NT2/D1 (cell line): ENCODE results near the gene BCL7C.

ENCODE experiments used
- DNase-seq: peaks from one replicate; pipeline ENCODE4 v3.0.0-alpha.2; 2011; ENCODE audit warnings: low read depth, low spot score
- H3K27me3 ChIP-seq: 2 replicates; pipeline ENCODE4 v1.6.0; 2011; ENCODE audit warnings: mild to moderate bottlenecking; ENCODE audit not compliant: insufficient read length, insufficient read depth
- H3K36me3 ChIP-seq: 2 replicates; pipeline ENCODE4 v1.6.1; 2011; ENCODE audit warnings: mild to moderate bottlenecking, low read length, mixed read lengths; ENCODE audit not compliant: insufficient read depth, insufficient read length
- H3K4me1 ChIP-seq: 2 replicates; pipeline ENCODE4 v1.5.1; 2011; ENCODE audit not compliant: insufficient read depth, insufficient read length
- H3K4me3 ChIP-seq: 2 replicates; pipeline ENCODE4 v1.5.1; 2011; ENCODE audit warnings: low read depth; ENCODE audit not compliant: insufficient read length
- H3K9ac ChIP-seq: 2 replicates; pipeline ENCODE4 v1.6.0; 2011; ENCODE audit warnings: low read depth; ENCODE audit not compliant: insufficient read length
- H3K9me3 ChIP-seq: 2 replicates; pipeline ENCODE4 v1.5.1; 2011; ENCODE audit warnings: mild to moderate bottlenecking, low read length; ENCODE audit not compliant: insufficient read depth
- SUZ12 ChIP-seq: IDR thresholded peaks from 2 replicates; pipeline ENCODE4 v1.6.1; 2011; ENCODE audit not compliant: insufficient read length, insufficient read depth; ENCODE audit errors: extremely low read depth
- YY1 ChIP-seq: IDR thresholded peaks from 2 replicates; pipeline ENCODE4 v1.6.1; 2011; ENCODE audit not compliant: insufficient read length, insufficient read depth
- ZNF274 ChIP-seq: IDR thresholded peaks from 2 replicates; pipeline ENCODE4 v1.6.1; 2011; ENCODE audit warnings: mild to moderate bottlenecking, low read depth, low read length

The BCL7C gene

GRCh38 chr16:30840611-30841010, 53.3 kb downstream of the BCL7C start:
- Histone ChIP-seq H3K27me3 (no peaks in the 10 kb centered on the region), H3K9ac (no peak overlapping the region), H3K4me1 (peaks cover 13% of the 10 kb centered on the region), H3K4me3 (no peak overlapping the region), H3K36me3 (no peaks in the 10 kb centered on the region), H3K9me3 (peaks cover 11% of the 10 kb centered on the region; the same call in 1 of the 2 replicates)
- TF ChIP-seq ZNF274 (no peak), SUZ12 (no peak), YY1 (no peak)
- no peak for DNase-seq

DNA sequence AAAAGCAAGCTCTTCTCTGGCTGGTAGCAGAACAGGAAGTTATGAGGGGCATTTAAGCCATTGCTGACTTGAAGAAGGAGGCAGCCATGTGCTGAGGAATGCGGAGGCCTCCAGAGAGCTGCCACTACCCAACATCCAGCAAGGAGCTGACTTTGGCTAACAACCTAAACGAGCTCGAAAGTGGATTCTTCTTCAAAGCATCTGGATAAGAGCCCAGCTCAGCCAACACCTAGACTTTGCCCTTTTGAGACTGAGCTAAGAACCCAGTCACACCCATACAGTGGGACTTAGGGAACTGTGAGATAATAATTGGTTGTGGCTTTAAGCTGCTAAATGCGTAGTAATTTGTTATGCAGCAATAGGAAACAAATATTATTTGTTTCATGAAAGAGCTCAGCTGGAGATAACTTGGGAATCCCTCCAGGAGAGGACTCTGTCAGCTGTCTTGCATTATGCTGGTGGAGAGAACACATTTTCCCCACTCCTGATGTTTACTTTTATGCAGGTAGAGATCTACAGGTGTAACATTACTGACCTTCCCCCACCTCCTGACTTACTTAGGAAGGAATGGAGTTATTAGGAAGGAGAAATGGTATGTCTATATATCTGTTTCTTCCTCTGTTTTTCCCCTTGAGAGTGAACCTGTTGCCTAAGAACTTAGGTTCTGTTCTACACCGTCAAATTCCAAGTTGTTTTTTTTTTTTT, 54.2 kb downstream of the BCL7C start:
- no peaks in the 10 kb centered on the region for H3K27me3 ChIP-seq
- TF ChIP-seq SUZ12: no peak
- TF ChIP-seq ZNF274: no peak
- TF ChIP-seq YY1: no peak
- peaks cover 11% of the 10 kb centered on the region; the same call in 1 of the 2 replicates for H3K9me3 ChIP-seq
- no peaks in the 10 kb centered on the region for H3K36me3 ChIP-seq
- H3K9ac ChIP-seq: no peak overlapping the region
- H3K4me3 ChIP-seq: no peak overlapping the region
- H3K4me1 ChIP-seq: peaks cover 7% of the 10 kb centered on the region
- DNase-seq: no peak

DNA sequence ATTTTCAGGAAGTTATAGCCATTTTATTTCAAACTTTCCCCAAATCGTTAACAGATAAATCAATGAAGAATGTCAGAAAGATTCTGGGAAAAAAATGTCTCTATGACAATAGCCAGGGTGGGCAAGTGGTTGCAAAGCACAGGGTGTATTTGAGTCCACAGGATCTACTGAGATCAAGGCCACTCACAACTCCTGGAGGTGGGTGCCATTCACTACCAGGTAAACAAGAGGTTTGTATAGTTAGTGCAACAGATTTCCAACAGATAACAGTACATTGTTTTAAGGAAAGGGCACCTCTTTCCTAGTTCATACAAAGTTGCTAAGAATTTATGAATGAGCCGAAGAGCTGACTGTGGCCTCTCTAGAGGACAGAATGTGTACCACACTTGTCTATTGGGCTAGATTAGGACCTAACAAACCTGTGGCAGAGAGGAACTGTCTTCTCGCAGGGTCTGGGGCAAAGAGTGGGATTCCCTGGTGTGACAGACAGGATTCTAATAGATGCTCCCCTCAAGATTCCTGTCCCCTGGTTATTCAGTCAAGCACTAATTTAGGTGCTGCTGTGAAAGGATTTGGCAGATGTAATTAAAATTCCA, 54.9 kb downstream of the BCL7C start:
- TF ChIP-seq YY1 (no peak), ZNF274 (no peak), SUZ12 (no peak)
- no peaks in the 10 kb centered on the region for H3K27me3 ChIP-seq
- no peak overlapping the region for H3K9ac ChIP-seq
- DNase-seq: no peak
- H3K4me3 ChIP-seq: no peak overlapping the region
- H3K9me3 ChIP-seq: peaks cover 11% of the 10 kb centered on the region; the same call in 1 of the 2 replicates
- peaks cover 7% of the 10 kb centered on the region for H3K4me1 ChIP-seq
- H3K36me3 ChIP-seq: no peaks in the 10 kb centered on the region

DNA sequence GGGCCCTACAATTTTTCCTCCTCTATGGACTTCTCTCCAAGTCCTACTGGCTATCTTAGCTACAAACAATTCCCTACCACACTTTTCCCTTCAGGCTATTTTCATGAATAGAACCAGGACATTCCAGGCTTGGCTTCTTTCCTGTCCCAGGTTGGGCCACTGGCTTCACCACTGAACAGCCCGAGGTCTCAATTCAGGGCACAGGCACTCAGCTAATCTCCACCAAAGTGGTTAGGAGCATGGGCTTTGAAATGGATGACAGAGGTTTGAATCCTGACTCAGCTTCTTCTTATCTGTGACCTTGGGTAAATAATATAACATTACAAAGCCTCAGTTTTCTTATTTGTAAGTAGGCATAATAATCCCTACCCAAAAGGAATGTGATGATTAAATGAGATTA, 56.0 kb downstream of the BCL7C start:
- no peak overlapping the region for H3K4me3 ChIP-seq
- TF ChIP-seq YY1: no peak
- TF ChIP-seq SUZ12: no peak
- TF ChIP-seq ZNF274: no peak
- no peaks in the 10 kb centered on the region for H3K36me3 ChIP-seq
- no peaks in the 10 kb centered on the region for H3K27me3 ChIP-seq
- H3K9ac ChIP-seq: no peak overlapping the region
- H3K9me3 ChIP-seq: peaks cover 11% of the 10 kb centered on the region; the same call in 1 of the 2 replicates
- H3K4me1 ChIP-seq: peaks cover 7% of the 10 kb centered on the region
- no peak for DNase-seq
